Measurements from ENCODE around the gene SLC6A9. TPM values are rescaled to one million over a fixed set of nuclear protein-coding genes. Genes with fewer than 3 reads are reported as not detected.

The SLC6A9 gene
- total RNA-seq (2021; ENCODE audit: unreplicated experiment) (9.2 TPM), Bru-seq, nascent RNA (percentile 41 among the genes with signal in this experiment), BruChase-seq, experiment 1, labeled RNA remaining after a 2-hour chase (percentile 43 among the genes with signal in this experiment), BruChase-seq, experiment 2, labeled RNA remaining after a 6-hour chase (percentile 45 among the genes with signal in this experiment)
- polyA plus RNA-seq (2012; ENCODE audit: insufficient read length): 24.4 TPM
- long read RNA-seq, partial matches to known transcripts: 2 of 9 reads
- long read RNA-seq, other reads (novel, unspliced or antisense): 7 of 9 reads

GRCh38 chr1:44031252-44032169 is at the start of gene SLC6A9:
SLC6A9 (minus strand) TSS chr1:44031462; CDS start chr1:44024277, 7,185 bp downstream.
- DNase-seq (ENCODE audit: low read depth, low spot score) (no peak), ATAC-seq (no peak)
- intact Hi-C loops (cut with micrococcal nuclease; ENCODE audit: unreplicated experiment): no loop called here
- TF ChIP-seq REST (IDR thresholded peaks at IDR 0.05; ENCODE audit: insufficient read depth in 1 of 2, low read depth in 2 of 2, low read length in 1 of 2) (no peak), TCF7L2 (IDR thresholded peaks at IDR 0.05; ENCODE audit: low read depth, low read length) (no peak), CTCF (IDR thresholded peaks at IDR 0.05) (no peak), SIN3A (IDR thresholded peaks at IDR 0.05; ENCODE audit: borderline replicate concordance, insufficient read depth, low read depth, low read length) (0 out of 2 replicates have a peak, but pooled peaks have one; percentile 44)
- ChIA-PET POLR2A (interaction anchor here (0.6 kb wide), 1 partner anchor 564 kb away, joined by 5 read pairs; no protein-coding TSS in a partner anchor), CTCF (interaction anchor here (0.7 kb wide), 1 partner anchor 248 kb away, joined by 3 read pairs; no protein-coding TSS in a partner anchor)
- in situ Hi-C loops (cut with HindIII; ENCODE audit: low pct_unique_long_range_greater_than_20kb, low sequenced_read_pairs): no loop called here
- Histone ChIP-seq H3K27me3 (ENCODE audit: control insufficient read depth, insufficient read depth, low read length) (no peaks in the 10 kb centered on the region), H3K9me3 (ENCODE audit: control insufficient read depth, insufficient read depth, low read depth, low read length) (no peaks in the 10 kb centered on the region), H3K4me3 (ENCODE audit: low read depth in 2 of 2, low read length in 2 of 2) (peak within 1 kb of the TSS; percentile 78 to 86), H3K4me1 (ENCODE audit: control insufficient read depth, insufficient read depth, low read length) (peaks cover 15% of the 10 kb centered on the region), H3K36me3 (ENCODE audit: control insufficient read depth, insufficient read depth, low read length) (no peaks in the 10 kb centered on the region; the same call in 1 of the 2 replicates), H3K27ac (ENCODE audit: low read length) (peak within 1 kb of the TSS; percentile 76)
- BruUV-seq (replicated peaks): TSS peak; percentile 81

GRCh38 chr1:44079566-44079965 is 48.3 kb upstream of the SLC6A9 start:
- ATAC-seq (no peak), DNase-seq (ENCODE audit: low read depth, low spot score) (no peak)
- ChIA-PET CTCF (no interaction called here), POLR2A (no interaction called here)
- BruUV-seq (replicated peaks): no TSS peak
- in situ Hi-C loops (cut with HindIII; ENCODE audit: low pct_unique_long_range_greater_than_20kb, low sequenced_read_pairs): no loop called here
- TF ChIP-seq REST (IDR thresholded peaks at IDR 0.05; ENCODE audit: insufficient read depth in 1 of 2, low read depth in 2 of 2, low read length in 1 of 2) (no peak), CTCF (IDR thresholded peaks at IDR 0.05) (no peak), SIN3A (IDR thresholded peaks at IDR 0.05; ENCODE audit: borderline replicate concordance, insufficient read depth, low read depth, low read length) (no peak), POLR2AphosphoS5 (IDR thresholded peaks at IDR 0.05; ENCODE audit: low read depth, low read length) (no peak), TCF7L2 (IDR thresholded peaks at IDR 0.05; ENCODE audit: low read depth, low read length) (no peak)
- Histone ChIP-seq H3K4me1 (ENCODE audit: control insufficient read depth, insufficient read depth, low read length) (no peaks in the 10 kb centered on the region), H3K4me3 (ENCODE audit: low read depth in 2 of 2, low read length in 2 of 2) (no peak overlapping the region), H3K27ac (ENCODE audit: low read length) (no peak overlapping the region), H3K9me3 (ENCODE audit: control insufficient read depth, insufficient read depth, low read depth, low read length) (no peaks in the 10 kb centered on the region), H3K36me3 (ENCODE audit: control insufficient read depth, insufficient read depth, low read length) (no peaks in the 10 kb centered on the region), H3K27me3 (ENCODE audit: control insufficient read depth, insufficient read depth, low read length) (no peaks in the 10 kb centered on the region; the same call in 1 of the 2 replicates)
- intact Hi-C loops (cut with micrococcal nuclease; ENCODE audit: unreplicated experiment): loop anchor here (2.0 kb wide), 1 partner anchor 21 kb away; no protein-coding TSS in a partner anchor

Data from Panc1 (cell line).